K562 (cell line): ENCODE results near the gene PXDC1. TPM values are rescaled to one million over a fixed set of nuclear protein-coding genes. Genes with fewer than 3 reads are reported as not detected.
A peak's percentile ranks its signal among the peaks of the same experiment; 100 is the strongest.

Source experiments
- ATAC-seq: fragments of 200-7000 bp; cut with Tn5 transposase; 3 replicates; pipeline ENCODE4 v1.9.1; 2020; ENCODE audit warnings: moderate library complexity
- BruUV-seq: library from RNA; stranded (reverse); fragments of 400-500 nt; replicated peaks from 2 replicates; lab custom pipeline; 2021; lab: Mats Ljungman, UMichigan
- CTCF ChIA-PET: fragments of 300-600 bp; formaldehyde crosslinking; extraction: SDS; loops from one replicate; lab custom pipeline; 2021; ENCODE audit warnings: low intra/inter-chr PET ratio; lab: Yijun Ruan, JAX
- POLR2A ChIA-PET: fragments of 300-600, 350-650 bp; sonication (Branson Sonifier 250); formaldehyde crosslinking; extraction: SDS; loops from one replicate; lab custom pipeline; 2021; ENCODE audit warnings: antibody characterized with exemption, inconsistent platforms; lab: Yijun Ruan, JAX
- DNase-seq, 4 experiments: peaks; one replicate each; pipeline versions ENCODE4 v3.0.0 to v3.0.0-alpha.2; 2011 to 2018; ENCODE audit warnings: low spot score in 3 of 4, mixed read lengths in 3 of 4; ENCODE audit errors: extremely low read depth in 1 of 4
- FAIRE-seq: peaks from 2 replicates; lab custom pipeline; 2011; peaks lifted over from hg19 to GRCh38; lab: Jason Lieb, UNC
- H2AFZ ChIP-seq: 2 replicates; pipeline ENCODE4 v1.6.0; 2011; ENCODE audit warnings: low read depth, low read length, control low read depth, inconsistent platforms
- H3K27ac ChIP-seq: fragments of 200-600 bp; 3 replicates; pipeline ENCODE4 v1.8.0; 2011; ENCODE audit warnings: low read depth, mild to moderate bottlenecking, control low read depth, inconsistent platforms, low read length, moderate library complexity, mixed read lengths; ENCODE audit errors: extremely low read depth
- H3K27me3 ChIP-seq, 2 experiments: fragments of 300-600 bp in 1 of 2; 2 replicates in 1 of 2; 3 replicates in 1 of 2; pipeline versions ENCODE4 v1.6.0 to v1.8.0; 2011; ENCODE audit warnings: inconsistent platforms in 2 of 2, low read length in 2 of 2, mild to moderate bottlenecking in 1 of 2, mixed read lengths in 1 of 2, moderate library complexity in 1 of 2; ENCODE audit not compliant: control insufficient read depth in 2 of 2, insufficient read depth in 2 of 2
- H3K36me3 ChIP-seq: fragments of 300-600 bp; 3 replicates; pipeline ENCODE4 v1.8.0; 2011; ENCODE audit warnings: mild to moderate bottlenecking, low read length, inconsistent platforms; ENCODE audit not compliant: control insufficient read depth, insufficient read depth
- H3K4me1 ChIP-seq, 2 experiments: fragments of 200-600 bp in 1 of 2; replicated peaks in 1 of 2; 2 replicates in 1 of 2; 3 replicates in 1 of 2; pipeline versions ENCODE4 v1.5.1 to v1.8.0; 2011; ENCODE audit warnings: inconsistent platforms in 2 of 2, low read length in 2 of 2, mild to moderate bottlenecking in 1 of 2, mixed read lengths in 1 of 2, moderate library complexity in 1 of 2; ENCODE audit not compliant: control insufficient read depth in 2 of 2, insufficient read depth in 2 of 2
- H3K4me2 ChIP-seq: 2 replicates; pipeline ENCODE4 v1.6.1; 2011; ENCODE audit warnings: low read length, control low read depth, inconsistent platforms, mixed read lengths; ENCODE audit not compliant: insufficient read depth
- H3K4me3 ChIP-seq: fragments of 200-600 bp; sonication (generic), shearing (Covaris generic); 2 replicates; pipeline ENCODE4 v1.5.1; 2016; ENCODE audit warnings: control low read depth, inconsistent platforms
- H3K79me2 ChIP-seq: fragments of 200-600 bp; 3 replicates; pipeline ENCODE4 v1.8.0; 2011; ENCODE audit warnings: low read length, inconsistent platforms; ENCODE audit not compliant: control insufficient read depth, insufficient read depth
- H3K9ac ChIP-seq, 2 experiments: 2 replicates each; pipeline versions ENCODE4 v1.6.0 to v1.6.1; 2011; ENCODE audit warnings: low read depth in 2 of 2, low read length in 2 of 2, control low read depth in 1 of 2, inconsistent platforms in 1 of 2, mild to moderate bottlenecking in 1 of 2, mixed read lengths in 1 of 2; ENCODE audit not compliant: insufficient read depth in 1 of 2
- H3K9me1 ChIP-seq: one replicate; pipeline ENCODE4 v1.6.0; 2011; ENCODE audit warnings: inconsistent platforms, mild to moderate bottlenecking, low read length, moderate library complexity; ENCODE audit not compliant: control insufficient read depth, insufficient read depth
- H3K9me3 ChIP-seq: replicated peaks from 2 replicates; pipeline ENCODE4 v1.5.1; 2011; ENCODE audit warnings: low read depth, low read length, inconsistent platforms; ENCODE audit not compliant: control insufficient read depth, insufficient read depth
- H4K20me1 ChIP-seq: replicated peaks from 2 replicates; pipeline ENCODE4 v1.6.1; 2011; ENCODE audit warnings: low read length, inconsistent platforms, mixed read lengths; ENCODE audit not compliant: control insufficient read depth, insufficient read depth
- AFF1 ChIP-seq, 2 experiments: fragments of 450-650 bp; IDR thresholded peaks; 2 replicates each; pipeline ENCODE4 v1.6.1; 2018; ENCODE audit warnings: mild to moderate bottlenecking in 2 of 2, low read depth in 1 of 2; ENCODE audit not compliant: partially characterized antibody in 2 of 2
- IRF2 ChIP-seq: sonication (generic); formaldehyde crosslinking; IDR thresholded peaks from 2 replicates; pipeline ENCODE4 v1.8.1; 2022; ENCODE audit warnings: mild to moderate bottlenecking, missing genetic modification reagents
- whole genome bisulfite sequencing: fragments of 100-300 bp; shearing (Covaris generic); methylation state at CpG from one replicate; pipeline ENCODE4 v1.1.6; 2016; ENCODE audit warnings: low coverage, mixed read lengths; ENCODE audit not compliant: insufficient coverage; ENCODE audit errors: missing lambda C conversion rate; 5-methylcytosine and 5-hydroxymethylcytosine counted together
- in situ Hi-C: fragments of 300-500 bp; cut with MboI; formaldehyde crosslinking; loops from 4 replicates; pipeline ENCODE4 v1.15.0; 2018; ENCODE audit warnings: inconsistent platforms, mixed read lengths
- intact Hi-C: fragments of 100-400 bp; cut with micrococcal nuclease; formaldehyde crosslinking; loops from 2 replicates; pipeline ENCODE4 v1.14.2; 2022
- polyA plus RNA-seq, 8 experiments: library from polyadenylated mRNA; depleted of rRNA in 4 of 8; stranded (reverse) in 5 of 8; unstranded in 3 of 8; fragments of >200 nt; fragmentation: Nextera tagmentation in 2 of 8; fragmentation: Illumina TruSeq in 1 of 8; extraction: Ambion mirVana in 2 of 8; extraction: Trizol in 1 of 8; gene quantifications; 2 replicates each; pipeline versions ENCODE4 v1.2.1 to v1.2.3, GENCODE V29; 2011 to 2014; ENCODE audit warnings: inconsistent platforms in 1 of 8, missing spikeins in 1 of 8
- total RNA-seq, 7 experiments: library from RNA; depleted of rRNA in 6 of 7; stranded (reverse); fragments of >200 nt in 6 of 7; fragmentation: Illumina TruSeq in 2 of 7; extraction: Trizol in 2 of 7; gene quantifications; 2 replicates each; pipeline versions ENCODE4 v1.2.1 to v1.2.3, GENCODE V29; 2011 to 2021; ENCODE audit warnings: low replicate concordance in 1 of 7

PXDC1 gene
- total and polyA plus RNA-seq, 9 of the 15 experiments (the other 6 are each of a cell fraction or from before 2014, with no cell fraction given): 0.09 to 0.33 (median 0.16) TPM; not detected in 5

GRCh38 chr6:3706547-3706946 is 45.0 kb downstream of the PXDC1 start:
- Histone ChIP-seq H3K4me1 (no peaks in the 10 kb centered on the region), H3K79me2 (no peaks in the 10 kb centered on the region), H3K27me3 (peaks cover 33 to 60% of the 10 kb centered on the region in 2 experiments), H3K4me3 (no peak overlapping the region), H3K9ac (no peak overlapping the region), H3K9me3 (no peaks in the 10 kb centered on the region), H3K9me1 (no peaks in the 10 kb centered on the region), H3K4me2 (no peak overlapping the region), H3K27ac (no peak overlapping the region), H2AFZ (no peak overlapping the region)
- no peak for ATAC-seq
- POLR2A ChIA-PET: no interaction called here
- no peak for DNase-seq
- in situ Hi-C loops (no loop called here), intact Hi-C loops (no loop called here)
- WGBS: 0% methylated on average over 4 of the region's 4 CpGs
- BruUV-seq: no TSS peak
- no peak for FAIRE-seq
- CTCF ChIA-PET: no interaction called here
- no peak for TF ChIP-seq IRF2 (CRISPR knock-in tag)
- TF ChIP-seq AFF1 (IDR thresholded peaks at IDR 0.05; ENCODE audit: low read depth in 1 of 2, partially characterized antibody in 2 of 2): peak in 1 of 2 experiments; percentile 97
- TF ChIP-seq, all 486 proteins: peak for 1
- Histone ChIP-seq H3K36me3 (no peaks in the 10 kb centered on the region), H4K20me1 (0 out of 2 replicates have a peak, but pooled peaks cover 4% of the 10 kb centered on the region)
